Liver (tissue), 9 donors: ENCODE results near the gene PYDC2. TPM values are rescaled to one million over a fixed set of nuclear protein-coding genes. Genes with fewer than 3 reads are reported as not detected.
"Not testable (repeated sequence)": the region's sequence is repeated elsewhere in the genome, so short reads cannot be mapped to it uniquely, and the experiment has no call there.

Source experiments
- DNase-seq: peaks from one replicate; pipeline ENCODE4 v3.0.0-alpha.2; 2017; ENCODE audit warnings: low spot score
- H3K27ac ChIP-seq, 2 donors: one replicate each; pipeline ENCODE4 v1.7.0; 2013; ENCODE audit warnings: inconsistent platforms in 2 of 2, low read length in 2 of 2, control low read depth in 1 of 2, low read depth in 1 of 2, mild to moderate bottlenecking in 1 of 2
- H3K27me3 ChIP-seq, 4 donors: one replicate each; pipeline versions ENCODE4 v1.6.1 to v1.7.0; 2013; ENCODE audit warnings: low read length in 3 of 4, inconsistent platforms in 1 of 4, mild to moderate bottlenecking in 1 of 4, moderate library complexity in 1 of 4; ENCODE audit not compliant: control insufficient read depth in 4 of 4, insufficient read depth in 4 of 4
- H3K36me3 ChIP-seq, 4 donors: one replicate each; pipeline versions ENCODE4 v1.6.1 to v1.7.0; 2013; ENCODE audit warnings: low read length in 3 of 4, mild to moderate bottlenecking in 3 of 4, low read depth in 1 of 4, moderate library complexity in 1 of 4; ENCODE audit not compliant: control insufficient read depth in 4 of 4, insufficient read depth in 3 of 4
- H3K4me1 ChIP-seq, 4 donors: one replicate each; pipeline versions ENCODE4 v1.6.1 to v1.7.0; 2013; ENCODE audit warnings: low read length in 3 of 4, mild to moderate bottlenecking in 3 of 4, moderate library complexity in 1 of 4; ENCODE audit not compliant: control insufficient read depth in 4 of 4, insufficient read depth in 4 of 4
- H3K4me3 ChIP-seq, 3 donors: one replicate each; pipeline versions ENCODE4 v1.6.1 to v1.7.0; 2013; ENCODE audit warnings: low read length in 3 of 3, control low read depth in 1 of 3, low read depth in 1 of 3, mild to moderate bottlenecking in 1 of 3
- H3K9ac ChIP-seq, 2 donors: one replicate each; pipeline ENCODE4 v1.7.0; 2013; ENCODE audit warnings: low read length in 2 of 2, mild to moderate bottlenecking in 2 of 2, moderate library complexity in 2 of 2, control low read depth in 1 of 2, low read depth in 1 of 2
- H3K9me3 ChIP-seq, 4 donors: one replicate each; pipeline versions ENCODE4 v1.6.1 to v1.7.0; 2013; ENCODE audit warnings: low read length in 3 of 4; ENCODE audit not compliant: control insufficient read depth in 4 of 4
- EGR1 ChIP-seq, 2 donors: IDR thresholded peaks; 2 replicates each; pipeline ENCODE4 v1.6.1; 2016 to 2018; ENCODE audit warnings: antibody characterized with exemption in 2 of 2, low read depth in 2 of 2
- FOXA1 ChIP-seq: IDR thresholded peaks from 2 replicates; pipeline ENCODE4 v1.6.1; 2016; ENCODE audit warnings: antibody characterized with exemption
- GABPA ChIP-seq, 2 donors: IDR thresholded peaks in 1 of 2; conservative IDR thresholded peaks in 1 of 2; 2 replicates each; pipeline ENCODE4 v1.6.1; 2016; ENCODE audit warnings: antibody characterized with exemption in 2 of 2, mild to moderate bottlenecking in 1 of 2, moderate library complexity in 1 of 2
- HNF4A ChIP-seq, 2 donors: conservative IDR thresholded peaks; 2 replicates each; pipeline ENCODE4 v1.6.1; 2016; ENCODE audit warnings: antibody characterized with exemption in 2 of 2, mild to moderate bottlenecking in 2 of 2
- HNF4G ChIP-seq: IDR thresholded peaks from 2 replicates; pipeline ENCODE4 v1.6.1; 2016; ENCODE audit warnings: antibody characterized with exemption
- NR2F2 ChIP-seq: IDR thresholded peaks from 2 replicates; pipeline ENCODE4 v1.6.1; 2016; ENCODE audit warnings: antibody characterized with exemption
- RAD21 ChIP-seq, 2 donors: IDR thresholded peaks; 2 replicates each; pipeline ENCODE4 v1.6.1; 2016; ENCODE audit warnings: antibody characterized with exemption in 2 of 2, mild to moderate bottlenecking in 2 of 2
- RXRA ChIP-seq, 2 donors: IDR thresholded peaks; 2 replicates each; pipeline ENCODE4 v1.6.1; 2017 to 2018; ENCODE audit warnings: antibody characterized with exemption in 2 of 2, mild to moderate bottlenecking in 1 of 2
- SP1 ChIP-seq: IDR thresholded peaks from 2 replicates; pipeline ENCODE4 v1.6.1; 2018; ENCODE audit warnings: antibody characterized with exemption, mild to moderate bottlenecking
- TAF1 ChIP-seq: conservative IDR thresholded peaks from 2 replicates; pipeline ENCODE4 v1.6.1; 2016; ENCODE audit warnings: antibody characterized with exemption, mild to moderate bottlenecking
- WGBS: extraction: QIAGEN DNeasy Blood & Tissue Kit; methylation state at CpG from one replicate; pipeline ENCODE4 v1.1.7; 2013; 5-methylcytosine and 5-hydroxymethylcytosine counted together
- polyA plus RNA-seq, 2 donors: library from polyadenylated mRNA; stranded (reverse) in 1 of 2; unstranded in 1 of 2; fragments of 200-250 nt in 1 of 2; fragments of >200 nt in 1 of 2; fragmentation: Nextera tagmentation in 1 of 2; extraction: Ambion mirVana in 1 of 2; gene quantifications; one replicate each; pipeline versions ENCODE4 v1.2.1 to v1.2.3, GENCODE V29; 2013 to 2015
- total RNA-seq, 2 donors: library from RNA; depleted of rRNA; stranded (reverse); fragments of >200 nt; gene quantifications; one replicate each; pipeline ENCODE4 v1.2.3, GENCODE V29; 2014
- TF ChIP-seq, protein P1 (sequence below): IDR thresholded peaks from 2 replicates; pipeline ENCODE4 v1.6.1; 2016; ENCODE audit warnings: antibody characterized with exemption
- TF ChIP-seq, protein P2 (sequence below): IDR thresholded peaks from 2 replicates; pipeline ENCODE4 v1.6.1; 2016; ENCODE audit warnings: antibody characterized with exemption
- TF ChIP-seq, protein P3 (sequence below): IDR thresholded peaks from 2 replicates; pipeline ENCODE4 v1.6.1; 2016; ENCODE audit warnings: antibody characterized with exemption, mild to moderate bottlenecking
- donor health status: healthy.
- donor health status: healthy.
- donor health status: healthy.
- donor health status: healthy.
- donor health status: healthy.

PYDC2 gene
- total and polyA plus RNA-seq, 4 donors = not detected

DNA sequence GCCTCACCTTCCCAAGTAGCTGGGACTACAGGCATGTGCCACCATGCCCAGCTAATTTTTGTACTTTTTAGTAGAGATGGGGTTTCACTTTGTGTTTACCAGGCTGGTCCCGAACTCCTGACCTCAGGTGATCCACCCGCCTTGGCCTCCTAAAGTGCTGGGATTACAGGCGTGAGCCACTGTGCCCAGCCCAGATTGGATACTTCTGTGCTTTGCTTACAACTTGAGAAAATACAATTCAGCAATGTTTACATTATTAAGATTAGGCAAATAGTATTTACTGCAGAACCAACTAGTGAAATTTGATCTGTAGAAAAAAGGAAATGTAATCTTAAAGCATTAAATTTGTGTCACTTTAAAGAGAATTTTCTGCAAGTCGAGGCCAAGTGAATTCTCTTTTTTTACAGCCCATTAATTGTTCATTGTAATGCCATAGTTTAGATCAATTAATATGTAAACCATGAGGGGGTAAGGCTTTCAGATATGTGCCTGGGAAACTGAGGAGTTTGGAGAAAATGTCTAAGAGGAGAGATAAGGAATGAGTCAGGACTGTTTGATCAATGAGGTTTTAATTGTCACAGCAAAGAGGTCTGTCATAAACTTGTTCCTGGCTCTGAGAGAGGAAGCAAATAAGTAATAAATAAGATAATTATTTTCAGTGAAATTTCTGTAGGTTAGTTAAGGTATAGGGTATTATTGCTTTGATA, 15.3 kb downstream of the PYDC2 start:
- no peaks in the 10 kb centered on the region for H3K36me3 ChIP-seq
- DNase-seq = no peak
- TF ChIP-seq, protein P1, sequence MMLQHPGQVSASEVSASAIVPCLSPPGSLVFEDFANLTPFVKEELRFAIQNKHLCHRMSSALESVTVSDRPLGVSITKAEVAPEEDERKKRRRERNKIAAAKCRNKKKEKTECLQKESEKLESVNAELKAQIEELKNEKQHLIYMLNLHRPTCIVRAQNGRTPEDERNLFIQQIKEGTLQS = no peak
- WGBS = 80% methylated on average over 4 of the region's 4 CpGs
- H3K9me3 ChIP-seq = peaks cover 0 to 5% (median 1%) of the 10 kb centered on the region in 4 donors
- H3K4me1 ChIP-seq = no peaks in the 10 kb centered on the region
- no peak overlapping the region for H3K4me3 ChIP-seq
- H3K27ac ChIP-seq = no peak overlapping the region
- no peaks in the 10 kb centered on the region for H3K27me3 ChIP-seq
- H3K9ac ChIP-seq = no peak overlapping the region

DNA sequence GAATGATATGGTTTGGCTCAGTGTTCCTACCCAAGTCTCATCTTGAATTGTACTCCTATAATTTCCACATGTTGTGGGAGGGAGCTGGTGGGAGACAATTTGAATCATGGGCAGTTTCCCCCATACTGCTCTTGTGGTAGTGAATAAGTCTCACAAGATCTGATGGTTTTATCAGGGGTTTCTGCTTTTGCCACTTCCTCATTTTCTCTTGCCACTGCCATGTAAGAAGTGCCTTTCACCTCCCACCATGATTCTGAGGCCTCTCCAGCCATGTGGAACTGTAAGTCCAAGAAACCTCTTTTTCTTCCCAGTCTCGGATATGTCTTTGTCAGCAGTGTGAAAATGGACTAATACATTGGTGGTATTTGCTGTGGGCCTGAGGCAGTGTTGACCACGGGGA, 23.0 kb downstream of the PYDC2 start:
- H3K27me3 ChIP-seq, H3K9ac ChIP-seq, H3K9me3 ChIP-seq, H3K27ac ChIP-seq, DNase-seq, H3K4me1 ChIP-seq, H3K4me3 ChIP-seq, H3K36me3 ChIP-seq: not testable (repeated sequence)
- 87% methylated on average over 2 of the region's 2 CpGs for WGBS

GRCh38 chr3:191484461-191484860, 23.5 kb downstream of the PYDC2 start:
- Histone ChIP-seq H3K4me3 (no peak overlapping the region), H3K27me3 (no peaks in the 10 kb centered on the region), H3K9me3 (peaks cover 0 to 8% (median 2%) of the 10 kb centered on the region in 4 donors), H3K36me3 (no peaks in the 10 kb centered on the region), H3K9ac (no peak overlapping the region), H3K27ac (no peak overlapping the region), H3K4me1 (no peaks in the 10 kb centered on the region)
- TF ChIP-seq, protein P2, sequence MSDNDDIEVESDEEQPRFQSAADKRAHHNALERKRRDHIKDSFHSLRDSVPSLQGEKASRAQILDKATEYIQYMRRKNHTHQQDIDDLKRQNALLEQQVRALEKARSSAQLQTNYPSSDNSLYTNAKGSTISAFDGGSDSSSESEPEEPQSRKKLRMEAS = no peak
- TF ChIP-seq NR2F2 (no peak), SP1 (no peak), EGR1 (IDR thresholded peaks at IDR 0.05; ENCODE audit: low read depth in 2 of 2) (no peak), HNF4G (no peak), FOXA1 (no peak), RXRA (IDR thresholded peaks at IDR 0.05) (no peak), GABPA (IDR thresholded peaks at IDR 0.05 in 1 of 2, conservative IDR thresholded peaks at IDR 0.05 in 1 of 2) (no peak), TAF1 (no peak), HNF4A (conservative IDR thresholded peaks at IDR 0.05) (no peak), RAD21 (IDR thresholded peaks at IDR 0.05) (no peak)
- TF ChIP-seq, protein P3, sequence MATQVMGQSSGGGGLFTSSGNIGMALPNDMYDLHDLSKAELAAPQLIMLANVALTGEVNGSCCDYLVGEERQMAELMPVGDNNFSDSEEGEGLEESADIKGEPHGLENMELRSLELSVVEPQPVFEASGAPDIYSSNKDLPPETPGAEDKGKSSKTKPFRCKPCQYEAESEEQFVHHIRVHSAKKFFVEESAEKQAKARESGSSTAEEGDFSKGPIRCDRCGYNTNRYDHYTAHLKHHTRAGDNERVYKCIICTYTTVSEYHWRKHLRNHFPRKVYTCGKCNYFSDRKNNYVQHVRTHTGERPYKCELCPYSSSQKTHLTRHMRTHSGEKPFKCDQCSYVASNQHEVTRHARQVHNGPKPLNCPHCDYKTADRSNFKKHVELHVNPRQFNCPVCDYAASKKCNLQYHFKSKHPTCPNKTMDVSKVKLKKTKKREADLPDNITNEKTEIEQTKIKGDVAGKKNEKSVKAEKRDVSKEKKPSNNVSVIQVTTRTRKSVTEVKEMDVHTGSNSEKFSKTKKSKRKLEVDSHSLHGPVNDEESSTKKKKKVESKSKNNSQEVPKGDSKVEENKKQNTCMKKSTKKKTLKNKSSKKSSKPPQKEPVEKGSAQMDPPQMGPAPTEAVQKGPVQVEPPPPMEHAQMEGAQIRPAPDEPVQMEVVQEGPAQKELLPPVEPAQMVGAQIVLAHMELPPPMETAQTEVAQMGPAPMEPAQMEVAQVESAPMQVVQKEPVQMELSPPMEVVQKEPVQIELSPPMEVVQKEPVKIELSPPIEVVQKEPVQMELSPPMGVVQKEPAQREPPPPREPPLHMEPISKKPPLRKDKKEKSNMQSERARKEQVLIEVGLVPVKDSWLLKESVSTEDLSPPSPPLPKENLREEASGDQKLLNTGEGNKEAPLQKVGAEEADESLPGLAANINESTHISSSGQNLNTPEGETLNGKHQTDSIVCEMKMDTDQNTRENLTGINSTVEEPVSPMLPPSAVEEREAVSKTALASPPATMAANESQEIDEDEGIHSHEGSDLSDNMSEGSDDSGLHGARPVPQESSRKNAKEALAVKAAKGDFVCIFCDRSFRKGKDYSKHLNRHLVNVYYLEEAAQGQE = no peak
- TF ChIP-seq, protein P1 = no peak
- no peak for DNase-seq
- 91% methylated on average over 3 of the region's 3 CpGs for WGBS
